Neural cell (in vitro differentiated cells): ENCODE results near the gene INPP4B. TPM values are rescaled to one million over a fixed set of nuclear protein-coding genes. Genes with fewer than 3 reads are reported as not detected.

Experiments used
- H2AFZ ChIP-seq: fragments of 200-600, 300-800 bp; sonication (generic), shearing (Covaris generic); 2 replicates; pipeline ENCODE4 v1.6.0; 2014; ENCODE audit warnings: low read depth, mild to moderate bottlenecking, antibody characterized with exemption, low read length, moderate library complexity
- H3F3A ChIP-seq: fragments of 200-600 bp; shearing (Covaris generic); 2 replicates; pipeline ENCODE4 v1.6.1; 2016; ENCODE audit warnings: mild to moderate bottlenecking, moderate library complexity, mixed read lengths, antibody characterized with exemption, low read length; ENCODE audit not compliant: insufficient read depth, poor library complexity, severe bottlenecking
- H3K27ac ChIP-seq: fragments of 200-600, 300-800 bp; sonication (generic), shearing (Covaris generic); 2 replicates; pipeline ENCODE4 v1.5.1; 2014; ENCODE audit warnings: mild to moderate bottlenecking, low read length, moderate library complexity
- H3K27me3 ChIP-seq: fragments of 300-800, 200-600 bp; sonication (generic), shearing (Covaris generic); 2 replicates; pipeline ENCODE4 v1.6.0; 2014; ENCODE audit warnings: mild to moderate bottlenecking, low read depth, low read length, moderate library complexity; ENCODE audit not compliant: insufficient read depth
- H3K36me3 ChIP-seq: fragments of 300-800, 200-600 bp; sonication (generic), shearing (Covaris generic); 2 replicates; pipeline ENCODE4 v1.5.1; 2014; ENCODE audit warnings: mild to moderate bottlenecking, antibody characterized with exemption, low read length, moderate library complexity; ENCODE audit not compliant: insufficient read depth
- H3K4me2 ChIP-seq: fragments of 300-800, 200-600 bp; sonication (generic), shearing (Covaris generic); 2 replicates; pipeline ENCODE4 v1.6.0; 2014; ENCODE audit warnings: mild to moderate bottlenecking, low read length
- H3K4me3 ChIP-seq: fragments of 300-800, 200-600 bp; sonication (generic), shearing (Covaris generic); 2 replicates; pipeline ENCODE4 v1.5.1; 2014; ENCODE audit warnings: mild to moderate bottlenecking, low read length, moderate library complexity
- H3K79me2 ChIP-seq: fragments of 200-600 bp; shearing (Covaris generic); replicated peaks from 2 replicates; pipeline ENCODE4 v1.6.0; 2014; ENCODE audit warnings: mild to moderate bottlenecking, low read length, moderate library complexity; ENCODE audit not compliant: insufficient read depth
- H3K9ac ChIP-seq: fragments of 300-800, 200-600 bp; sonication (generic), shearing (Covaris generic); 2 replicates; pipeline ENCODE4 v1.6.1; 2016; ENCODE audit warnings: mild to moderate bottlenecking, low read length, mixed read lengths
- H3K9me2 ChIP-seq: fragments of 200-600 bp; shearing (Covaris generic); 2 replicates; pipeline ENCODE4 v1.6.1; 2016; ENCODE audit warnings: mild to moderate bottlenecking, low read length, mixed read lengths; ENCODE audit not compliant: insufficient read depth
- H3K9me3 ChIP-seq: fragments of 200-600, 300-800 bp; sonication (generic), shearing (Covaris generic); 2 replicates; pipeline ENCODE4 v1.6.1; 2016; ENCODE audit warnings: mild to moderate bottlenecking, mixed run types, low read length, moderate library complexity, mixed read lengths
- H4K20me1 ChIP-seq: fragments of 200-600 bp; shearing (Covaris generic); 2 replicates; pipeline ENCODE4 v1.6.1; 2016; ENCODE audit warnings: mild to moderate bottlenecking, mixed run types; ENCODE audit not compliant: insufficient read depth
- CTCF ChIP-seq: fragments of 450-650 bp; IDR thresholded peaks from 2 replicates; pipeline ENCODE4 v1.5.1; 2014; ENCODE audit warnings: antibody characterized with exemption, mild to moderate bottlenecking, moderate library complexity; ENCODE audit not compliant: poor library complexity, severe bottlenecking
- EP300 ChIP-seq: fragments of 450-650 bp; conservative IDR thresholded peaks from 2 replicates; pipeline ENCODE4 v1.6.1; 2014; ENCODE audit warnings: antibody characterized with exemption, mild to moderate bottlenecking, moderate library complexity; ENCODE audit not compliant: poor library complexity, severe bottlenecking
- EZH2 ChIP-seq: fragments of 200-600, 300-800 bp; shearing (Covaris generic), sonication (generic); IDR thresholded peaks from 2 replicates; pipeline ENCODE4 v1.6.1; 2014; ENCODE audit warnings: antibody characterized with exemption, low read length, borderline replicate concordance, mild to moderate bottlenecking; ENCODE audit not compliant: insufficient read depth, poor library complexity, severe bottlenecking
- MXI1 ChIP-seq: fragments of 450-650 bp; conservative IDR thresholded peaks from 2 replicates; pipeline ENCODE4 v1.6.1; 2014; ENCODE audit warnings: antibody characterized with exemption, mild to moderate bottlenecking; ENCODE audit not compliant: poor library complexity, severe bottlenecking
- POLR2AphosphoS5 ChIP-seq: IDR thresholded peaks from 2 replicates; pipeline ENCODE4 v1.6.1; 2012
- RAD21 ChIP-seq: fragments of 450-650 bp; conservative IDR thresholded peaks from 2 replicates; pipeline ENCODE4 v1.6.1; 2014; ENCODE audit warnings: antibody characterized with exemption, mild to moderate bottlenecking, moderate library complexity
- REST ChIP-seq: IDR thresholded peaks from 2 replicates; pipeline ENCODE4 v1.6.1; 2012; ENCODE audit warnings: borderline replicate concordance
- SMC3 ChIP-seq: fragments of 450-650 bp; conservative IDR thresholded peaks from 2 replicates; pipeline ENCODE4 v1.6.1; 2014; ENCODE audit warnings: antibody characterized with exemption, mild to moderate bottlenecking, moderate library complexity; ENCODE audit not compliant: poor library complexity
- TAF1 ChIP-seq: IDR thresholded peaks from 2 replicates; pipeline ENCODE4 v1.6.1; 2012; ENCODE audit warnings: low read depth
- polyA plus RNA-seq: library from polyadenylated mRNA; depleted of rRNA; stranded (reverse); fragments of >200 nt; gene quantifications from 2 replicates; pipeline ENCODE4 v1.2.3, GENCODE V29; 2014

The INPP4B gene
- polyA plus RNA-seq, 1 donor from 2014 or later = 0.30 TPM

GRCh38 chr4:142411993-142412392, 434.1 kb downstream of the INPP4B start:
- Histone ChIP-seq H3K27me3 (no peaks in the 10 kb centered on the region), H3F3A (no peaks in the 10 kb centered on the region), H2AFZ (no peak overlapping the region), H4K20me1 (no peaks in the 10 kb centered on the region), H3K4me2 (no peak overlapping the region), H3K9me2 (no peaks in the 10 kb centered on the region), H3K4me3 (no peak overlapping the region), H3K79me2 (no peaks in the 10 kb centered on the region), H3K9ac (no peak overlapping the region), H3K9me3 (no peaks in the 10 kb centered on the region), H3K27ac (no peak overlapping the region), H3K36me3 (no peaks in the 10 kb centered on the region)
- TF ChIP-seq TAF1 (no peak), POLR2AphosphoS5 (no peak), EP300 (no peak), RAD21 (no peak), REST (no peak), EZH2 (no peak), MXI1 (no peak), CTCF (no peak), SMC3 (no peak)

GRCh38 chr4:142408003-142408441, 438.1 kb downstream of the INPP4B start:
- H3K27ac ChIP-seq = no peak overlapping the region

GRCh38 chr4:142407596-142407995, 438.5 kb downstream of the INPP4B start:
- no peaks in the 10 kb centered on the region for H3K9me3 ChIP-seq
- H2AFZ ChIP-seq = no peak overlapping the region
- H3K27me3 ChIP-seq = no peaks in the 10 kb centered on the region
- no peak for TF ChIP-seq SMC3
- TF ChIP-seq REST = no peak
- no peak for TF ChIP-seq CTCF
- no peak for TF ChIP-seq RAD21
- no peak for TF ChIP-seq EP300
- TF ChIP-seq POLR2AphosphoS5 = no peak
- no peak for TF ChIP-seq TAF1
- TF ChIP-seq MXI1 = no peak
- no peak for TF ChIP-seq EZH2
- H3K9me2 ChIP-seq = no peaks in the 10 kb centered on the region
- H3K4me2 ChIP-seq = no peak overlapping the region
- H3F3A ChIP-seq = no peaks in the 10 kb centered on the region
- H4K20me1 ChIP-seq = no peaks in the 10 kb centered on the region
- no peak overlapping the region for H3K4me3 ChIP-seq
- no peaks in the 10 kb centered on the region for H3K79me2 ChIP-seq
- no peak overlapping the region for H3K9ac ChIP-seq
- no peaks in the 10 kb centered on the region for H3K36me3 ChIP-seq
- H3K27ac ChIP-seq = no peak overlapping the region

More at GRCh38 chr4:142408003-142408441, 438.1 kb downstream of the INPP4B start:
- Histone ChIP-seq H3F3A (no peaks in the 10 kb centered on the region), H3K4me3 (no peak overlapping the region), H3K4me2 (no peak overlapping the region), H2AFZ (no peak overlapping the region), H3K9me3 (no peaks in the 10 kb centered on the region), H3K79me2 (no peaks in the 10 kb centered on the region), H3K9ac (no peak overlapping the region), H3K9me2 (no peaks in the 10 kb centered on the region), H4K20me1 (no peaks in the 10 kb centered on the region), H3K27me3 (no peaks in the 10 kb centered on the region), H3K36me3 (no peaks in the 10 kb centered on the region)
- TF ChIP-seq POLR2AphosphoS5 (no peak), RAD21 (no peak)
